ENCODE results near the gene UNC93B1.
A peak's percentile ranks its signal among the peaks of the same experiment; 100 is the strongest.

UNC93B1 gene

GRCh38 chr11:68013611-68014156 lies 9.8 kb upstream of the UNC93B1 start:
- H3K4me3 Mint-ChIP-seq, result no peak overlapping the region
- H3K27ac Mint-ChIP-seq, result peak overlapping the region; percentile 90 to 96 (median 95)
- H3K9me3 Mint-ChIP-seq, result no peaks in the 10 kb centered on the region
- no peaks in the 10 kb centered on the region for H3K36me3 Mint-ChIP-seq (ENCODE audit: low read depth)
- H3K27me3 Mint-ChIP-seq (ENCODE audit: low read depth), result peaks cover 22% of the 10 kb centered on the region
- no peak for TF ChIP-seq CTCF (IDR thresholded peaks at IDR 0.05; ENCODE audit: unreplicated experiment in 3 of 3)
- H3K4me1 Mint-ChIP-seq, result peaks cover 32% of the 10 kb centered on the region

GRCh38 chr11:68012843-68013610 lies 9.1 kb upstream of the UNC93B1 start:
- Mint-ChIP-seq H3K4me1 (peaks cover 30% of the 10 kb centered on the region), H3K9me3 (no peaks in the 10 kb centered on the region), H3K4me3 (peak overlapping the region in 1 of 3 experiments; percentile 34), H3K27ac (peak overlapping the region; percentile 90 to 96 (median 95)), H3K27me3 (ENCODE audit: low read depth) (peaks cover 21% of the 10 kb centered on the region), H3K36me3 (ENCODE audit: low read depth) (no peaks in the 10 kb centered on the region)
- no peak for TF ChIP-seq CTCF (IDR thresholded peaks at IDR 0.05; ENCODE audit: unreplicated experiment in 3 of 3)

GRCh38 chr11:68012044-68012842 lies 8.3 kb upstream of the UNC93B1 start:
- Mint-ChIP-seq H3K4me1 (peaks cover 27% of the 10 kb centered on the region), H3K27me3 (ENCODE audit: low read depth) (peaks cover 18% of the 10 kb centered on the region), H3K9me3 (no peaks in the 10 kb centered on the region), H3K36me3 (ENCODE audit: low read depth) (no peaks in the 10 kb centered on the region), H3K27ac (peak overlapping the region in 2 of 3 experiments; percentile 38 to 91), H3K4me3 (no peak overlapping the region)
- TF ChIP-seq CTCF (IDR thresholded peaks at IDR 0.05; ENCODE audit: unreplicated experiment in 3 of 3), result no peak

GRCh38 chr11:68011051-68011943 lies 7.4 kb upstream of the UNC93B1 start:
- peaks cover 23% of the 10 kb centered on the region for H3K27me3 Mint-ChIP-seq (ENCODE audit: low read depth)
- no peak for TF ChIP-seq CTCF (IDR thresholded peaks at IDR 0.05; ENCODE audit: unreplicated experiment in 3 of 3)
- no peaks in the 10 kb centered on the region for H3K9me3 Mint-ChIP-seq
- no peaks in the 10 kb centered on the region for H3K36me3 Mint-ChIP-seq (ENCODE audit: low read depth)
- peak overlapping the region; percentile 63 to 91 (median 75) for H3K27ac Mint-ChIP-seq
- H3K4me1 Mint-ChIP-seq, result peaks cover 23% of the 10 kb centered on the region
- no peak overlapping the region for H3K4me3 Mint-ChIP-seq
